HUES48 (cell line): ENCODE data around the gene DCHS1.

Experiments
- H3K27ac ChIP-seq: one replicate; pipeline ENCODE4 v1.7.0; 2013; ENCODE audit warnings: low read depth, low read length, inconsistent platforms
- H3K27me3 ChIP-seq: 2 replicates; pipeline ENCODE4 v1.6.1; 2013; ENCODE audit warnings: mild to moderate bottlenecking, low read length; ENCODE audit not compliant: control insufficient read depth, insufficient read depth
- H3K36me3 ChIP-seq: 2 replicates; pipeline ENCODE4 v1.6.1; 2013; ENCODE audit warnings: low read length; ENCODE audit not compliant: control insufficient read depth, insufficient read depth
- H3K4me1 ChIP-seq: 2 replicates; pipeline ENCODE4 v1.6.1; 2013; ENCODE audit warnings: mild to moderate bottlenecking, low read length; ENCODE audit not compliant: control insufficient read depth, insufficient read depth
- H3K4me3 ChIP-seq: 2 replicates; pipeline ENCODE4 v1.5.1; 2013; ENCODE audit warnings: mild to moderate bottlenecking, low read depth, low read length
- H3K9ac ChIP-seq: 2 replicates; pipeline ENCODE4 v1.6.1; 2013; ENCODE audit warnings: mild to moderate bottlenecking, low read depth, low read length, moderate library complexity
- H3K9me3 ChIP-seq: 2 replicates; pipeline ENCODE4 v1.6.1; 2013; ENCODE audit warnings: low read length; ENCODE audit not compliant: control insufficient read depth, insufficient read depth

DCHS1 gene

DNA sequence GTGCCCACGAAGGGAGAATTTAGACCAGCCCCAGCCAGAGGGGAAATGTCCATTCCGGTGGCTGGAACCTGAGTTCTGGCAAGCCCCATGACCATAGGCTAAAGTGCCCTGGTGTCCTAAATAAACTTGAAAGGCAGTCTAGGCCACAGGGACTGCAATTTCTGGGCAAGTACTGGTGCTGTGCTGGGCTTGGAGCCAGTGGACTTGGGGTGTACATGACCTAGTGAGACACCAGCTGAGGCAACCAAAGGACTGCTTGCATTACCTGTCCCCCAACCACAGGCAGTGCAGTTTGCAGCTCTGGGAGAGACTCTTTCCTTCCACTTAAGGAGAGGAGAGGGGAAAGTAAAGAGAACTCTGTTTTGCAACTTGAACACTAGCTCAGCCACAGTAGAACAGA is 75.9 kb downstream of the DCHS1 start:
- no peak overlapping the region; the same call in 1 of the 2 replicates for H3K9ac ChIP-seq
- H3K27ac ChIP-seq, result no peak overlapping the region
- H3K4me1 ChIP-seq, result no peaks in the 10 kb centered on the region
- 0 out of 2 replicates have a peak, but pooled peaks cover 2% of the 10 kb centered on the region for H3K9me3 ChIP-seq
- H3K36me3 ChIP-seq, result no peaks in the 10 kb centered on the region
- H3K27me3 ChIP-seq, result no peaks in the 10 kb centered on the region
- H3K4me3 ChIP-seq, result no peak overlapping the region

DNA sequence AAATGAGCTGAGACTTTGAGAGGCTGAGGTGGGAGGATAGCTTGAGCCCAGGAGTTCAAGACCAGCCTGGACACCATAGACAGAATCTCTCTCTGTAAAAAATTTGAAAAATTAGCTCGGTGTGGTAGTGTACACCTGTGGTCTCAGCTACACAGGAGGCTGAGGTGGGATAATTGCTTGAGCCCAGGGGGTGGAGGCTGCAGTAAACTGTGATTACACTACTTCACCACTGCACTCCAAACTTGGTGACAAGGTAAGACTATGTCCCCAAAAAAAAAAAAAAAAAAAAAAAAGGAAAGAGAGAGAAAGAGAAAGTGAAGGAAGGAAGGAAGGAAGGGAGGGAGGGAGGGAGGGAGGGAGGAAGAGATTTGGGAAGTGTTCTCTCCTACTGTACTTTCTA is 77.5 kb downstream of the DCHS1 start:
- H3K4me1 ChIP-seq, result no peaks in the 10 kb centered on the region

DNA sequence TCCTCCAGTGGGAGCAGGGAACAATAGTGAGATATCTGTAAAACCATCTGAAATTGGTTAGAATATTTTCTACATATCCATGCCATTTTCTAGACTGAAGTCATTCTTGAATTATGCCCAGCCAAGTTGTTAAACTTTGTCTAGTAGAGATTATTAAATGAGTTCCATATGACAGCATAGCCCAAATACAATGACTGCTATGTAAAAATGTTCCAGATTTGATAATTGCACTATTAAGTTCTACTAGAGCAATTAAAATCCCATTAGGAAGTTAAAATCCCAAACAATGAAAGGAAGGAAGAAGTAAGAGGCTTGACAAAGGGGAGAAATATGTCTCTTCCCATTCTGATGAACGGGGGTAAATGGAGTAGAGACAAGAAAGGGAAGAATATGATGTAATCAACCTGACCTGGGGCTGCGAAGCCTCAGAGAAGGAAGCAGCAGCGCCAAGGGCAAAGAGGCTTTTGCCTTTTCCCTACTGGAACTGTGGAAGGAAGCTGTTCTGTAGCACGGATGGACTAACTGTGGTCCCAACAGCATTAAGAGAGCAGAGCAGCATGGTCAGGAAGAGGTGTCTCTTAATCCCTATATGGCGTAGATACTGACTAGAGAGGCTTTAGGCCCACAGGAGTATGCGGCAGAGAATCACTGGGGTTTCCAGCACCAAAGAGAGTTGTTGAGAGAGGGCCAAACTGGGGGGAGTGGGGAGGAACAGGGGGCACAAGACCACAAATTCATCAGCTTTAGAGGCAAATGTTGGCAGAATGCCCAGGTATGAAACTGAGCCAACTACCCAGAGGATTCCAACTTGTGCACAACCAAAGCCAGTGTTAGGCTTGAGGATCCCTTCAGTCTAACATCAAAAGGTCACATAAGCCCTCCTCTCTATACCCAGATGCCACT is 78.9 kb downstream of the DCHS1 start:
- no peaks in the 10 kb centered on the region for H3K27me3 ChIP-seq
- no peak overlapping the region for H3K9ac ChIP-seq
- H3K4me3 ChIP-seq, result no peak overlapping the region
- H3K4me1 ChIP-seq, result no peaks in the 10 kb centered on the region
- no peaks in the 10 kb centered on the region for H3K36me3 ChIP-seq
- H3K9me3 ChIP-seq, result no peaks in the 10 kb centered on the region
- H3K27ac ChIP-seq, result no peak overlapping the region

More for the DNA sequence above, 77.5 kb downstream of the DCHS1 start:
- H3K27ac ChIP-seq, result no peak overlapping the region
- H3K9me3 ChIP-seq, result no peaks in the 10 kb centered on the region
- no peaks in the 10 kb centered on the region for H3K36me3 ChIP-seq
- H3K27me3 ChIP-seq, result no peaks in the 10 kb centered on the region
- no peak overlapping the region for H3K4me3 ChIP-seq
- no peak overlapping the region for H3K9ac ChIP-seq

DNA sequence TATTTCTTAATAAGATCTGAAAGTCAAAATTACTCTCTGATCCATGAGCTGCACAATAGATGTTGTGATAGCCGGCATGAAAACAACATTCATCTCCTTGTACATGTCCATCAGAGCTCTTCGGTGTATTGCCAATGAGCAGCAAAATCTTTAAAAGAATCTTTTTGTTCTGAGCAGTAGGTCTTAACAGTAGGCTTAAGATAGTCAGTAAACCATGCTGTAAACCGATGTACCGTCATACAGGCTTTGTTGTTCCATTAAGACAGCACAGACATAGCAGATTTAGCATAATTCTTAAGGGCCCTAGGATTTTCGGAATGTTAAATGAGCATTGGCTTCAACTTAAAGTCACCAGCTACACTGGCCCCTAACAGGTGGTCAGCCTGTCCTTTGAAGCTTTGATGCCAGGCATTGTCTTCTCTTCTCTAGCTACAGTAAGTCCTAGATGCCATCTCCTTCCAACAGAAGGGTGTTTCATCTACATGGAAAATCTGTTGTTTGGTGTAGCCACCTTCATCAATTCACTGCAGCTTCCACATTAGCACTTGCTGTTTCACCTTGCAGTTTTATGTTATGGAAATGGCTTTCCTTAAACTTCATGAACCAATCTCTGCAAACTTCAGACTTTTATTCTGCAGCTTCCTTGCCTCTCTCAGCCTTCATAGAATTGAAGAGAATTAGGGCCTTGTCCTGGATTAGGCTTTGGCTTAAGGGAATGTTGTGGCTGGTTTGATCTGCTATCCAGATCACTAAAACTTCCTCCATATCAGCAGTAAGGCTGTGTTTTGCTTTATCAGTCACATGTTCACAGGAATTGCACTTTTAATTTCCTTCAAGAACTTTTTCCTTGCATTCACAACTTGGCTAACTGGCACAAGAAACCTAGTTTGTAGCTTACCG is 80.5 kb downstream of the DCHS1 start:
- Histone ChIP-seq H3K27ac (no peak overlapping the region), H3K4me3 (no peak overlapping the region), H3K36me3 (no peaks in the 10 kb centered on the region), H3K9ac (no peak overlapping the region), H3K27me3 (no peaks in the 10 kb centered on the region; the same call in 1 of the 2 replicates), H3K9me3 (no peaks in the 10 kb centered on the region), H3K4me1 (no peaks in the 10 kb centered on the region)

DNA sequence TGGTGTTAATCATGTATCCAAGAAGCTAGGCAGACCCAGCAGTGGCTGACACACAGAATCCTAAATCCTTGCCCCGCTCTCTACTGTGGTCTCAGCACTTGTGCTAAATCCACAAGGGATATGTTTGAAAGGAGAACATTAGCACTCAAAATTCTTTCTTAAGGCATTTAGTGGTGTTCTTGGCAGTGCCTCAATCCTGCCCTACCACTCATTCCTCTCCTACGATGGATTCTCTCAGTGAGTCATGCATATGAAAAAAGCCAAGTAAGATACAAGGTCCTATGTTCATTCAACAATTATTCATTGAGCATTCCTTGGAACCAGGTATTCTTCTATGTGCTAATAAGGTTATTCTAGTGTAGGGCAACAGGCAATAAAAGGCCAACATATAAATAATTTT is 83.4 kb downstream of the DCHS1 start:
- H3K4me3 ChIP-seq, result no peak overlapping the region
- H3K36me3 ChIP-seq, result no peaks in the 10 kb centered on the region
- no peak overlapping the region for H3K9ac ChIP-seq
- H3K27me3 ChIP-seq, result no peaks in the 10 kb centered on the region; the same call in 1 of the 2 replicates
- H3K4me1 ChIP-seq, result no peaks in the 10 kb centered on the region; the same call in 1 of the 2 replicates
- H3K27ac ChIP-seq, result no peak overlapping the region
- H3K9me3 ChIP-seq, result no peaks in the 10 kb centered on the region

DNA sequence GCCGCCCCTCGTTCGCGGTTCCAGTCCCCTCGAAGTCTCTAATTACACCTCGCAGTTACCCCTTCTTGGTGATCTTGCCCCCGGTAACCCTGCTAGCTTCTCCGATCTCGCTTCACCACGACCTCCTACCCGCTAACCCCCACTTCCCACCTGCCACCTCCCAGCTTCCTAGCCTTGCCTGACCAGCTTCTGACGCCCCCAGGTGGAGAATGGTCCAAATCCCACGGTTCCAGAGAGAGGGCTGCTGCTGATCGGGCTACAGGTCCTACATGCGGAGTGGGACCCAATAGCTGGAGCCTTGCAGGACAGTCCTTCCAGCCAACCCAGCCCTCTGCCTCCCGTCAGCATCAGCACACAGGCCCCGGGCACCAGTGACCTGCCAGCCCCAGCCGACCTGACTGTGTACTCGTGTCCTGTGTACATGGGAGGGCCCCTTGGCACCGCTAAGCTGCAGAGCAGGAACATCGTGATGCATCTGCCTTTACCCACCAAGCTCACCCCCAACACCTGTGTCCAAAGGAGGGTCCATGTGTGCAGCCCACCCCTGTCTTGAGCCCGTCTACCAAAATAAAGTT is 84.1 kb downstream of the DCHS1 start:
- H3K4me3 ChIP-seq, result peak overlapping the region; percentile 41; the same call in 1 of the 2 replicates
- no peaks in the 10 kb centered on the region; the same call in 1 of the 2 replicates for H3K27me3 ChIP-seq
- H3K4me1 ChIP-seq, result no peaks in the 10 kb centered on the region; the same call in 1 of the 2 replicates
- no peaks in the 10 kb centered on the region for H3K9me3 ChIP-seq
- H3K27ac ChIP-seq, result no peak overlapping the region
- H3K9ac ChIP-seq, result no peak overlapping the region
- H3K36me3 ChIP-seq, result no peaks in the 10 kb centered on the region
